ENCODE data around the gene RASL11A. TPM values are rescaled to one million over a fixed set of nuclear protein-coding genes. Genes with fewer than 3 reads are reported as not detected.

RASL11A gene
- total and polyA plus RNA-seq, 2 donors = 1.7 to 9.9 TPM

GRCh38 chr13:27250833-27251165, 19.8 kb upstream of the RASL11A start:
- 1% methylated on average over 9 of the region's 9 CpGs for WGBS
- peaks cover 5 to 24% of the 10 kb centered on the region in 2 donors for H3K36me3 ChIP-seq (ENCODE audit: control insufficient read depth in 2 of 2, insufficient read depth in 2 of 2, low read length in 1 of 2)
- no peak for DNase-seq (ENCODE audit: low read depth in 6 of 9, low spot score in 9 of 9)
- H3K4me3 ChIP-seq (ENCODE audit: low read length in 2 of 2) = peak overlapping the region; percentile 78 to 98
- H3K27me3 ChIP-seq (ENCODE audit: control insufficient read depth in 2 of 2, insufficient read depth in 1 of 2, low read length in 1 of 2) = no peaks in the 10 kb centered on the region
- peaks cover 9 to 13% of the 10 kb centered on the region in 2 donors for H3K4me1 ChIP-seq (ENCODE audit: control insufficient read depth in 2 of 2, insufficient read depth in 2 of 2, low read length in 2 of 2)
- no peaks in the 10 kb centered on the region for H3K9me3 ChIP-seq (ENCODE audit: control insufficient read depth in 2 of 2, insufficient read depth in 1 of 2, low read length in 1 of 2)
- H3K27ac ChIP-seq (ENCODE audit: low read depth in 1 of 2, low read length in 1 of 2) = peak overlapping the region; percentile 92 to 99

- peak; percentile 89 to 98 (median 95) for DNase-seq (ENCODE audit: low read depth in 6 of 9, low spot score in 9 of 9)
- Histone ChIP-seq H3K27ac (ENCODE audit: low read depth in 1 of 2, low read length in 1 of 2) (peak within 1 kb of the TSS; percentile 92 to 99), H3K27me3 (ENCODE audit: control insufficient read depth in 2 of 2, insufficient read depth in 1 of 2, low read length in 1 of 2) (no peaks in the 10 kb centered on the region), H3K36me3 (ENCODE audit: control insufficient read depth in 2 of 2, insufficient read depth in 2 of 2, low read length in 1 of 2) (peaks cover 5 to 28% of the 10 kb centered on the region in 2 donors), H3K4me1 (ENCODE audit: control insufficient read depth in 2 of 2, insufficient read depth in 2 of 2, low read length in 2 of 2) (peaks cover 9 to 13% of the 10 kb centered on the region in 2 donors), H3K4me3 (ENCODE audit: low read length in 2 of 2) (peak within 1 kb of the TSS; percentile 78 to 98), H3K9me3 (ENCODE audit: control insufficient read depth in 2 of 2, insufficient read depth in 1 of 2, low read length in 1 of 2) (no peaks in the 10 kb centered on the region)
- WGBS = under 1% methylated on average over 69 of the region's 69 CpGs
Measured at GRCh38 chr13:27251166-27252091, 19.2 kb upstream of the RASL11A start, which contains the start of gene RPL21. RPL21 (plus strand) TSS chr13:27251558; CDS start chr13:27253777, 2,219 bp downstream.

- peaks cover 14 to 38% of the 10 kb centered on the region in 2 donors for H3K36me3 ChIP-seq (ENCODE audit: control insufficient read depth in 2 of 2, insufficient read depth in 2 of 2, low read length in 1 of 2)
- no peaks in the 10 kb centered on the region for H3K9me3 ChIP-seq (ENCODE audit: control insufficient read depth in 2 of 2, insufficient read depth in 1 of 2, low read length in 1 of 2)
- H3K27me3 ChIP-seq (ENCODE audit: control insufficient read depth in 2 of 2, insufficient read depth in 1 of 2, low read length in 1 of 2) = no peaks in the 10 kb centered on the region
- H3K4me3 ChIP-seq (ENCODE audit: low read length in 2 of 2) = peak overlapping the region; percentile 78 to 98
- DNase-seq (ENCODE audit: low read depth in 6 of 9, low spot score in 9 of 9) = no peak
- peak overlapping the region in 1 of 2 donors; percentile 92 for H3K27ac ChIP-seq (ENCODE audit: low read depth in 1 of 2, low read length in 1 of 2)
- H3K4me1 ChIP-seq (ENCODE audit: control insufficient read depth in 2 of 2, insufficient read depth in 2 of 2, low read length in 2 of 2) = peaks cover 9 to 13% of the 10 kb centered on the region in 2 donors
Measured at GRCh38 chr13:27252467-27252866, 18.2 kb upstream of the RASL11A start.

GRCh38 chr13:27257233-27257568, 13.4 kb upstream of the RASL11A start:
- Histone ChIP-seq H3K9me3 (ENCODE audit: control insufficient read depth in 2 of 2, insufficient read depth in 1 of 2, low read length in 1 of 2) (no peaks in the 10 kb centered on the region), H3K27me3 (ENCODE audit: control insufficient read depth in 2 of 2, insufficient read depth in 1 of 2, low read length in 1 of 2) (no peaks in the 10 kb centered on the region), H3K4me1 (ENCODE audit: control insufficient read depth in 2 of 2, insufficient read depth in 2 of 2, low read length in 2 of 2) (peaks cover 7 to 8% of the 10 kb centered on the region in 2 donors), H3K27ac (ENCODE audit: low read depth in 1 of 2, low read length in 1 of 2) (no peak overlapping the region), H3K4me3 (ENCODE audit: low read length in 2 of 2) (no peak overlapping the region), H3K36me3 (ENCODE audit: control insufficient read depth in 2 of 2, insufficient read depth in 2 of 2, low read length in 1 of 2) (peaks cover 23 to 70% of the 10 kb centered on the region in 2 donors)
- 95% methylated on average over 3 of the region's 3 CpGs for WGBS
- DNase-seq (ENCODE audit: low read depth in 6 of 9, low spot score in 9 of 9) = no peak

- Histone ChIP-seq H3K36me3 (ENCODE audit: control insufficient read depth in 2 of 2, insufficient read depth in 2 of 2, low read length in 1 of 2) (peaks cover 24 to 70% of the 10 kb centered on the region in 2 donors), H3K4me3 (ENCODE audit: low read length in 2 of 2) (no peak overlapping the region), H3K27me3 (ENCODE audit: control insufficient read depth in 2 of 2, insufficient read depth in 1 of 2, low read length in 1 of 2) (no peaks in the 10 kb centered on the region), H3K27ac (ENCODE audit: low read depth in 1 of 2, low read length in 1 of 2) (no peak overlapping the region), H3K9me3 (ENCODE audit: control insufficient read depth in 2 of 2, insufficient read depth in 1 of 2, low read length in 1 of 2) (no peaks in the 10 kb centered on the region), H3K4me1 (ENCODE audit: control insufficient read depth in 2 of 2, insufficient read depth in 2 of 2, low read length in 2 of 2) (peaks cover 3% of the 10 kb centered on the region in 2 donors)
- 97% methylated on average over 11 of the region's 11 CpGs for WGBS
- no peak for DNase-seq (ENCODE audit: low read depth in 6 of 9, low spot score in 9 of 9)
Measured at GRCh38 chr13:27257648-27258253, 12.9 kb upstream of the RASL11A start.

GRCh38 chr13:27258637-27259386, 11.8 kb upstream of the RASL11A start:
- H3K4me1 ChIP-seq (ENCODE audit: control insufficient read depth in 2 of 2, insufficient read depth in 2 of 2, low read length in 2 of 2) = no peaks in the 10 kb centered on the region
- 86% methylated on average over 5 of the region's 5 CpGs for WGBS
- H3K4me3 ChIP-seq (ENCODE audit: low read length in 2 of 2) = no peak overlapping the region
- DNase-seq (ENCODE audit: low read depth in 6 of 9, low spot score in 9 of 9) = no peak
- no peaks in the 10 kb centered on the region for H3K9me3 ChIP-seq (ENCODE audit: control insufficient read depth in 2 of 2, insufficient read depth in 1 of 2, low read length in 1 of 2)
- H3K36me3 ChIP-seq (ENCODE audit: control insufficient read depth in 2 of 2, insufficient read depth in 2 of 2, low read length in 1 of 2) = peaks cover 24 to 65% of the 10 kb centered on the region in 2 donors
- H3K27ac ChIP-seq (ENCODE audit: low read depth in 1 of 2, low read length in 1 of 2) = no peak overlapping the region
- H3K27me3 ChIP-seq (ENCODE audit: control insufficient read depth in 2 of 2, insufficient read depth in 1 of 2, low read length in 1 of 2) = no peaks in the 10 kb centered on the region

- Histone ChIP-seq H3K27me3 (ENCODE audit: control insufficient read depth in 2 of 2, insufficient read depth in 1 of 2, low read length in 1 of 2) (no peaks in the 10 kb centered on the region), H3K27ac (ENCODE audit: low read depth in 1 of 2, low read length in 1 of 2) (no peak overlapping the region), H3K4me1 (ENCODE audit: control insufficient read depth in 2 of 2, insufficient read depth in 2 of 2, low read length in 2 of 2) (no peaks in the 10 kb centered on the region), H3K4me3 (ENCODE audit: low read length in 2 of 2) (no peak overlapping the region), H3K36me3 (ENCODE audit: control insufficient read depth in 2 of 2, insufficient read depth in 2 of 2, low read length in 1 of 2) (peaks cover 24 to 56% of the 10 kb centered on the region in 2 donors), H3K9me3 (ENCODE audit: control insufficient read depth in 2 of 2, insufficient read depth in 1 of 2, low read length in 1 of 2) (no peaks in the 10 kb centered on the region)
- DNase-seq (ENCODE audit: low read depth in 6 of 9, low spot score in 9 of 9) = no peak
- WGBS = 93% methylated on average over 2 of the region's 2 CpGs
Measured at GRCh38 chr13:27259831-27260230, 10.8 kb upstream of the RASL11A start.

GRCh38 chr13:27261396-27261795, 9.2 kb upstream of the RASL11A start:
- DNase-seq (ENCODE audit: low read depth in 6 of 9, low spot score in 9 of 9) = no peak
- H3K9me3 ChIP-seq (ENCODE audit: control insufficient read depth in 2 of 2, insufficient read depth in 1 of 2, low read length in 1 of 2) = no peaks in the 10 kb centered on the region
- no peaks in the 10 kb centered on the region for H3K27me3 ChIP-seq (ENCODE audit: control insufficient read depth in 2 of 2, insufficient read depth in 1 of 2, low read length in 1 of 2)
- H3K27ac ChIP-seq (ENCODE audit: low read depth in 1 of 2, low read length in 1 of 2) = no peak overlapping the region
- H3K4me1 ChIP-seq (ENCODE audit: control insufficient read depth in 2 of 2, insufficient read depth in 2 of 2, low read length in 2 of 2) = no peaks in the 10 kb centered on the region
- peaks cover 18 to 42% of the 10 kb centered on the region in 2 donors for H3K36me3 ChIP-seq (ENCODE audit: control insufficient read depth in 2 of 2, insufficient read depth in 2 of 2, low read length in 1 of 2)
- no peak overlapping the region for H3K4me3 ChIP-seq (ENCODE audit: low read length in 2 of 2)
- 90% methylated on average over 5 of the region's 5 CpGs for WGBS

GRCh38 chr13:27263438-27263837, 7.2 kb upstream of the RASL11A start:
- no peaks in the 10 kb centered on the region for H3K27me3 ChIP-seq (ENCODE audit: control insufficient read depth in 2 of 2, insufficient read depth in 1 of 2, low read length in 1 of 2)
- DNase-seq (ENCODE audit: low read depth in 6 of 9, low spot score in 9 of 9) = no peak
- peaks cover 4 to 23% of the 10 kb centered on the region in 2 donors for H3K36me3 ChIP-seq (ENCODE audit: control insufficient read depth in 2 of 2, insufficient read depth in 2 of 2, low read length in 1 of 2)
- no peaks in the 10 kb centered on the region for H3K4me1 ChIP-seq (ENCODE audit: control insufficient read depth in 2 of 2, insufficient read depth in 2 of 2, low read length in 2 of 2)
- no peaks in the 10 kb centered on the region for H3K9me3 ChIP-seq (ENCODE audit: control insufficient read depth in 2 of 2, insufficient read depth in 1 of 2, low read length in 1 of 2)
- H3K27ac ChIP-seq (ENCODE audit: low read depth in 1 of 2, low read length in 1 of 2) = no peak overlapping the region
- H3K4me3 ChIP-seq (ENCODE audit: low read length in 2 of 2) = no peak overlapping the region
- 95% methylated on average over 2 of the region's 2 CpGs for WGBS
